RWPE1 (cell line): ENCODE results near the gene GAS6.

Source experiments
- CTCF ChIA-PET: fragments of 350-600 bp; sonication (Branson Sonifier 250); formaldehyde crosslinking; extraction: SDS; loops from one replicate; lab custom pipeline; 2021; lab: Yijun Ruan, JAX
- POLR2A ChIA-PET: fragments of 400-600 bp; formaldehyde crosslinking; extraction: SDS; loops from one replicate; lab custom pipeline; 2020; ENCODE audit warnings: antibody characterized with exemption; ENCODE audit not compliant: low non-redundant PET; lab: Yijun Ruan, JAX
- DNase-seq: peaks from one replicate; pipeline ENCODE4 v3.0.0; 2012; ENCODE audit warnings: low spot score
- H3K27ac ChIP-seq: fragments of 450-650 bp; 2 replicates; pipeline ENCODE4 v1.5.1; 2017
- CTCF ChIP-seq: fragments of 450-650 bp; conservative IDR thresholded peaks from 2 replicates; pipeline ENCODE4 v1.5.1; 2017; ENCODE audit warnings: low read depth, mild to moderate bottlenecking

Gene GAS6

GRCh38 chr13:113851480-113851803 is 12.4 kb downstream of the GAS6 start:
- no peak overlapping the region for H3K27ac ChIP-seq
- ChIA-PET CTCF (no interaction called here), POLR2A (no interaction called here)
- DNase-seq = no peak
- TF ChIP-seq CTCF = no peak

GRCh38 chr13:113850722-113851479 is 13.0 kb downstream of the GAS6 start:
- ChIA-PET POLR2A (no interaction called here), CTCF (no interaction called here)
- TF ChIP-seq CTCF = no peak
- peak overlapping the region; percentile 77 for H3K27ac ChIP-seq
- no peak for DNase-seq

- CTCF ChIA-PET = interaction anchor here (1.0 kb wide), 1 partner anchor 10 kb away, joined by 3 read pairs; no protein-coding TSS in a partner anchor
These were observed 13.7 kb downstream of the GAS6 start for GRCh38 chr13:113849981-113850721.

GRCh38 chr13:113849546-113849945 is 14.3 kb downstream of the GAS6 start:
- ChIA-PET POLR2A (no interaction called here), CTCF (interaction anchor here (0.7 to 1.0 kb wide), 2 partner anchors 9 to 94 kb away, joined by 3 to 4 read pairs; no protein-coding TSS in a partner anchor)
- TF ChIP-seq CTCF = no peak
- DNase-seq = peak; percentile 68
- peak overlapping the region; percentile 84 for H3K27ac ChIP-seq

More at GRCh38 chr13:113849981-113850721, 13.7 kb downstream of the GAS6 start:
- no peak for TF ChIP-seq CTCF
- H3K27ac ChIP-seq = peak overlapping the region; percentile 77
- no peak for DNase-seq
- POLR2A ChIA-PET = no interaction called here

GRCh38 chr13:113848431-113849260 is 15.2 kb downstream of the GAS6 start:
- DNase-seq = peak; percentile 57
- peak overlapping the region; percentile 84 for H3K27ac ChIP-seq
- TF ChIP-seq CTCF = no peak
- ChIA-PET CTCF (interaction anchor here (0.6 to 1.0 kb wide), 3 partner anchors 8 to 93 kb away, joined by 3 to 4 read pairs (median 3); no protein-coding TSS in a partner anchor), POLR2A (no interaction called here)

- CTCF ChIA-PET = no interaction called here
- no peak for TF ChIP-seq CTCF
These were observed 15.9 kb downstream of the GAS6 start for GRCh38 chr13:113848020-113848419.

More at GRCh38 chr13:113848020-113848419, 15.9 kb downstream of the GAS6 start:
- no peak for DNase-seq
- H3K27ac ChIP-seq = peak overlapping the region; percentile 84
- POLR2A ChIA-PET = no interaction called here
